KMS-11 (cell line): ENCODE results near the gene TMPRSS15.
A peak's percentile ranks its signal among the peaks of the same experiment; 100 is the strongest.

Experiments
- H2AFZ ChIP-seq: fragments of 200-600 bp; sonication (generic); 2 replicates; pipeline ENCODE4 v1.6.1; 2016; ENCODE audit warnings: antibody characterized with exemption, mixed run types, low read depth
- H3K27ac ChIP-seq: fragments of 200-600 bp; sonication (generic); 2 replicates; pipeline ENCODE4 v1.6.1; 2016; ENCODE audit warnings: mild to moderate bottlenecking, mixed run types
- H3K27me3 ChIP-seq: fragments of 200-600 bp; sonication (generic); 2 replicates; pipeline ENCODE4 v1.6.1; 2017; ENCODE audit warnings: mild to moderate bottlenecking, low read depth, mixed run types, moderate library complexity; ENCODE audit not compliant: insufficient read depth
- H3K36me3 ChIP-seq: fragments of 200-600 bp; sonication (generic); 2 replicates; pipeline ENCODE4 v1.6.1; 2017; ENCODE audit warnings: mild to moderate bottlenecking, mixed run types; ENCODE audit not compliant: insufficient read depth
- H3K4me1 ChIP-seq: fragments of 200-600 bp; sonication (generic); 2 replicates; pipeline ENCODE4 v1.6.1; 2016; ENCODE audit warnings: mild to moderate bottlenecking, low read depth, mixed run types; ENCODE audit not compliant: poor library complexity, severe bottlenecking
- H3K4me2 ChIP-seq: fragments of 200-600 bp; sonication (generic); 2 replicates; pipeline ENCODE4 v1.7.0; 2016; ENCODE audit warnings: mild to moderate bottlenecking, mixed run types
- H3K4me3 ChIP-seq: fragments of 200-600 bp; sonication (generic); IDR thresholded peaks from 2 replicates; pipeline ENCODE4 v1.6.1; 2017; ENCODE audit warnings: low read depth, low read length, mixed read lengths; ENCODE audit not compliant: insufficient read depth
- H3K79me2 ChIP-seq: fragments of 200-600 bp; sonication (generic); 2 replicates; pipeline ENCODE4 v1.6.1; 2016; ENCODE audit warnings: low read depth, mixed run types; ENCODE audit not compliant: insufficient read depth
- H3K9ac ChIP-seq: fragments of 200-600 bp; sonication (generic); 2 replicates; pipeline ENCODE4 v1.6.1; 2016; ENCODE audit warnings: mild to moderate bottlenecking, mixed run types
- H4K20me1 ChIP-seq: fragments of 200-600 bp; sonication (generic); 2 replicates; pipeline ENCODE4 v1.6.1; 2016; ENCODE audit warnings: mild to moderate bottlenecking, mixed run types; ENCODE audit not compliant: insufficient read depth
- CTCF ChIP-seq: fragments of 200-600 bp; sonication (generic); conservative IDR thresholded peaks from 2 replicates; pipeline ENCODE4 v1.6.1; 2017; ENCODE audit warnings: low read depth, mild to moderate bottlenecking, antibody characterized with exemption, low read length, moderate library complexity, mixed read lengths

Gene TMPRSS15

GRCh38 chr21:18350216-18350615, 53.4 kb downstream of the TMPRSS15 start:
- peaks cover 38% of the 10 kb centered on the region for H3K4me1 ChIP-seq
- H3K4me2 ChIP-seq, result peak overlapping the region; percentile 27; the same call in 1 of the 2 replicates
- TF ChIP-seq CTCF, result no peak
- no peak overlapping the region for H3K4me3 ChIP-seq
- no peak overlapping the region for H3K27ac ChIP-seq
- no peaks in the 10 kb centered on the region for H3K79me2 ChIP-seq
- no peaks in the 10 kb centered on the region for H4K20me1 ChIP-seq
- no peaks in the 10 kb centered on the region for H3K27me3 ChIP-seq
- H3K9ac ChIP-seq, result no peak overlapping the region
- no peak overlapping the region for H2AFZ ChIP-seq
- no peaks in the 10 kb centered on the region for H3K36me3 ChIP-seq

GRCh38 chr21:18349468-18349867, 54.1 kb downstream of the TMPRSS15 start:
- Histone ChIP-seq H2AFZ (peak overlapping the region; percentile 34), H3K36me3 (no peaks in the 10 kb centered on the region), H3K27ac (no peak overlapping the region), H3K27me3 (no peaks in the 10 kb centered on the region), H3K4me2 (peak overlapping the region; percentile 27; the same call in 1 of the 2 replicates), H3K4me3 (no peak overlapping the region), H3K79me2 (no peaks in the 10 kb centered on the region), H4K20me1 (no peaks in the 10 kb centered on the region), H3K4me1 (peaks cover 32% of the 10 kb centered on the region), H3K9ac (no peak overlapping the region)
- TF ChIP-seq CTCF, result no peak

GRCh38 chr21:18340387-18340942, 63.1 kb downstream of the TMPRSS15 start:
- no peak for TF ChIP-seq CTCF
- Histone ChIP-seq H3K27ac (peak overlapping the region; percentile 77), H3K4me2 (peak overlapping the region; percentile 46)

GRCh38 chr21:18335651-18336236, 67.8 kb downstream of the TMPRSS15 start:
- H4K20me1 ChIP-seq, result no peaks in the 10 kb centered on the region
- no peak overlapping the region for H3K27ac ChIP-seq
- no peak overlapping the region for H3K4me2 ChIP-seq
- H3K79me2 ChIP-seq, result no peaks in the 10 kb centered on the region
- H3K4me1 ChIP-seq, result peaks cover 32% of the 10 kb centered on the region
- H3K27me3 ChIP-seq, result no peaks in the 10 kb centered on the region
- H2AFZ ChIP-seq, result no peak overlapping the region
- TF ChIP-seq CTCF, result no peak
- no peak overlapping the region for H3K4me3 ChIP-seq
- H3K9ac ChIP-seq, result no peak overlapping the region
- H3K36me3 ChIP-seq, result no peaks in the 10 kb centered on the region

More at GRCh38 chr21:18340387-18340942, 63.1 kb downstream of the TMPRSS15 start:
- peaks cover 52% of the 10 kb centered on the region for H3K4me1 ChIP-seq
- no peaks in the 10 kb centered on the region for H4K20me1 ChIP-seq
- no peaks in the 10 kb centered on the region for H3K36me3 ChIP-seq
- no peaks in the 10 kb centered on the region for H3K27me3 ChIP-seq
- H2AFZ ChIP-seq, result peak overlapping the region; percentile 45
- no peak overlapping the region for H3K4me3 ChIP-seq
- H3K9ac ChIP-seq, result peak overlapping the region; percentile 33; the same call in 1 of the 2 replicates
- H3K79me2 ChIP-seq, result no peaks in the 10 kb centered on the region
